H9 (cell line): ENCODE data around the gene B3GALT5. TPM values are rescaled to one million over a fixed set of nuclear protein-coding genes. Genes with fewer than 3 reads are reported as not detected.

Source experiments
- DNase-seq: peaks from one replicate; pipeline ENCODE4 v3.0.0-alpha.2; 2017
- H2AFZ ChIP-seq: one replicate; pipeline ENCODE4 v1.6.1; 2013; ENCODE audit warnings: mild to moderate bottlenecking, low read length, control low read depth, moderate library complexity
- H2AK5ac ChIP-seq: 2 replicates; pipeline ENCODE4 v1.6.1; 2013; ENCODE audit warnings: low read length, control low read depth, mixed read lengths; ENCODE audit not compliant: insufficient read length
- H2BK120ac ChIP-seq: one replicate; pipeline ENCODE4 v1.6.1; 2013; ENCODE audit warnings: low read depth, mild to moderate bottlenecking, low read length, control low read depth, inconsistent platforms; ENCODE audit not compliant: poor library complexity, severe bottlenecking
- H2BK12ac ChIP-seq: 2 replicates; pipeline ENCODE4 v1.6.1; 2013; ENCODE audit warnings: low read length, control low read depth, mixed read lengths, low read depth; ENCODE audit not compliant: insufficient read length
- H2BK15ac ChIP-seq: 2 replicates; pipeline ENCODE4 v1.6.1; 2013; ENCODE audit warnings: low read depth, low read length, control low read depth
- H2BK20ac ChIP-seq: one replicate; pipeline ENCODE4 v1.6.1; 2013; ENCODE audit warnings: low read depth, mild to moderate bottlenecking, low read length, control low read depth, inconsistent platforms; ENCODE audit not compliant: poor library complexity, severe bottlenecking
- H2BK5ac ChIP-seq: 2 replicates; pipeline ENCODE4 v1.6.1; 2013; ENCODE audit warnings: low read length, control low read depth, mixed read lengths; ENCODE audit not compliant: insufficient read length
- H3K14ac ChIP-seq: 2 replicates; pipeline ENCODE4 v1.6.1; 2013; ENCODE audit warnings: low read length, control low read depth; ENCODE audit not compliant: insufficient read depth
- H3K18ac ChIP-seq: 2 replicates; pipeline ENCODE4 v1.6.1; 2013; ENCODE audit warnings: low read depth, mild to moderate bottlenecking, mixed read lengths, low read length, control low read depth; ENCODE audit not compliant: insufficient read length
- H3K23ac ChIP-seq: 2 replicates; pipeline ENCODE4 v1.6.1; 2013; ENCODE audit warnings: low read length, control low read depth, mixed read lengths, low read depth; ENCODE audit not compliant: insufficient read length
- H3K23me2 ChIP-seq: 2 replicates; pipeline ENCODE4 v1.6.1; 2013; ENCODE audit warnings: low read depth, mild to moderate bottlenecking, mixed read lengths, low read length, control low read depth; ENCODE audit not compliant: insufficient read length, poor library complexity, severe bottlenecking
- H3K27ac ChIP-seq: 2 replicates; pipeline ENCODE4 v1.5.1; 2013; ENCODE audit warnings: low read length, control low read depth, mixed read lengths, low read depth; ENCODE audit not compliant: insufficient read length
- H3K27me3 ChIP-seq: 2 replicates; pipeline ENCODE4 v1.6.1; 2013; ENCODE audit warnings: low read length, control low read depth, inconsistent platforms; ENCODE audit not compliant: insufficient read depth
- H3K4ac ChIP-seq: 2 replicates; pipeline ENCODE4 v1.6.1; 2013; ENCODE audit warnings: low read depth, mild to moderate bottlenecking, control low read depth, inconsistent platforms, low read length, moderate library complexity
- H3K4me1 ChIP-seq: 2 replicates; pipeline ENCODE4 v1.6.1; 2013; ENCODE audit warnings: low read length, control low read depth, inconsistent platforms; ENCODE audit not compliant: insufficient read depth
- H3K4me2 ChIP-seq: 2 replicates; pipeline ENCODE4 v1.6.1; 2013; ENCODE audit warnings: low read length, control low read depth, mixed read lengths; ENCODE audit not compliant: insufficient read length, insufficient read depth
- H3K56ac ChIP-seq: 2 replicates; pipeline ENCODE4 v1.6.1; 2013; ENCODE audit warnings: low read depth, mild to moderate bottlenecking, mixed read lengths, low read length, control low read depth; ENCODE audit not compliant: insufficient read length
- H3K79me1 ChIP-seq: 2 replicates; pipeline ENCODE4 v1.6.1; 2013; ENCODE audit warnings: low read depth, mild to moderate bottlenecking, moderate library complexity, low read length, control low read depth, inconsistent platforms; ENCODE audit not compliant: insufficient read depth, poor library complexity, severe bottlenecking
- H3K79me2 ChIP-seq: 2 replicates; pipeline ENCODE4 v1.6.1; 2013; ENCODE audit warnings: low read length, control low read depth, inconsistent platforms; ENCODE audit not compliant: insufficient read depth
- H3K9ac ChIP-seq: 2 replicates; pipeline ENCODE4 v1.6.1; 2013; ENCODE audit warnings: low read length, control low read depth, mixed read lengths; ENCODE audit not compliant: insufficient read length; ENCODE audit errors: extremely low read depth
- H3K9me3 ChIP-seq: one replicate; pipeline ENCODE4 v1.6.1; 2013; ENCODE audit warnings: low read depth, low read length, inconsistent platforms; ENCODE audit not compliant: control insufficient read depth
- H3T11ph ChIP-seq: one replicate; pipeline ENCODE4 v1.6.1; 2013; ENCODE audit warnings: mild to moderate bottlenecking, low read length, control low read depth, inconsistent platforms
- H4K20me1 ChIP-seq: one replicate; pipeline ENCODE4 v1.6.1; 2013; ENCODE audit not compliant: control insufficient read depth, insufficient read length, insufficient read depth
- H4K5ac ChIP-seq: 2 replicates; pipeline ENCODE4 v1.6.1; 2013; ENCODE audit warnings: low read depth, mild to moderate bottlenecking, mixed read lengths, low read length, control low read depth; ENCODE audit not compliant: insufficient read length
- H4K8ac ChIP-seq: replicated peaks from 2 replicates; pipeline ENCODE4 v1.6.1; 2013; ENCODE audit warnings: low read length, control low read depth, mixed read lengths, low read depth; ENCODE audit not compliant: insufficient read length
- H4K91ac ChIP-seq: 2 replicates; pipeline ENCODE4 v1.6.1; 2013; ENCODE audit warnings: low read depth, mild to moderate bottlenecking, moderate library complexity, mixed read lengths, low read length, control low read depth; ENCODE audit not compliant: insufficient read length
- H3K27ac Mint-ChIP-seq, 3 experiments: 2 replicates in 2 of 3; 3 replicates in 1 of 3; pipeline ENCODE4 v1.8.0; 2020 to 2021; ENCODE audit warnings: mixed read lengths in 3 of 3, mild to moderate bottlenecking in 1 of 3, moderate library complexity in 1 of 3
- H3K27me3 Mint-ChIP-seq: 2 replicates; pipeline ENCODE4 v1.8.0; 2021; ENCODE audit warnings: low read depth, mild to moderate bottlenecking, moderate library complexity, mixed read lengths
- H3K36me3 Mint-ChIP-seq, 3 experiments: 2 replicates in 2 of 3; 3 replicates in 1 of 3; pipeline ENCODE4 v1.8.0; 2020 to 2021; ENCODE audit warnings: low read depth in 3 of 3, mixed read lengths in 3 of 3; ENCODE audit not compliant: insufficient read depth in 1 of 3
- H3K4me1 Mint-ChIP-seq, 2 experiments: 2 replicates each; pipeline ENCODE4 v1.8.0; 2020; ENCODE audit warnings: mixed read lengths in 2 of 2
- H3K4me3 Mint-ChIP-seq, 2 experiments: 2 replicates in 1 of 2; 3 replicates in 1 of 2; pipeline ENCODE4 v1.8.0; 2020 to 2021; ENCODE audit warnings: mild to moderate bottlenecking in 2 of 2, mixed read lengths in 2 of 2, moderate library complexity in 1 of 2
- H3K9me3 Mint-ChIP-seq, 2 experiments: 2 replicates in 1 of 2; 3 replicates in 1 of 2; pipeline ENCODE4 v1.8.0; 2020; ENCODE audit warnings: mild to moderate bottlenecking in 2 of 2, mixed read lengths in 2 of 2, moderate library complexity in 1 of 2
- CTCF ChIP-seq: fragments of 200-600 bp; sonication (generic); conservative IDR thresholded peaks from 3 replicates; pipeline ENCODE4 v1.8.0; 2021; ENCODE audit warnings: antibody characterized with exemption, mild to moderate bottlenecking
- WGBS: extraction: QIAGEN DNeasy Blood & Tissue Kit; methylation state at CpG from one replicate; pipeline ENCODE4 v1.1.7; 2013; ENCODE audit warnings: missing lambda C conversion rate, low lambda C conversion rate, mixed read lengths; ENCODE audit not compliant: insufficient read length; ENCODE audit errors: extremely low coverage; 5-methylcytosine and 5-hydroxymethylcytosine counted together
- total RNA-seq: library from RNA; stranded (reverse); gene quantifications from 2 replicates; pipeline ENCODE4 v1.2.1, GENCODE V29; 2021

Gene B3GALT5
- total RNA-seq, 1 experiment from 2014 or later, result 24.7 TPM

- Histone ChIP-seq H3K27ac (no peak overlapping the region), H2AFZ (no peak overlapping the region), H2BK5ac (no peak overlapping the region), H3K14ac (no peak overlapping the region), H3K27me3 (no peaks in the 10 kb centered on the region), H4K5ac (no peak overlapping the region), H3K18ac (no peak overlapping the region), H3T11ph (no peak overlapping the region), H4K20me1 (no peaks in the 10 kb centered on the region), H4K91ac (no peak overlapping the region), H4K8ac (no peak overlapping the region), H2BK15ac (no peak overlapping the region), H2BK12ac (no peak overlapping the region), H2BK20ac (no peak overlapping the region), H3K4ac (no peak overlapping the region), H3K4me2 (no peak overlapping the region), H2BK120ac (no peak overlapping the region), H3K9ac (no peak overlapping the region), H3K23me2 (no peaks in the 10 kb centered on the region), H3K56ac (no peak overlapping the region), H3K79me2 (no peaks in the 10 kb centered on the region), H3K4me1 (peaks cover 4% of the 10 kb centered on the region; the same call in 1 of the 2 replicates), H3K23ac (no peak overlapping the region), H2AK5ac (no peak overlapping the region), H3K9me3 (no peaks in the 10 kb centered on the region), H3K79me1 (no peaks in the 10 kb centered on the region)
- no peak overlapping the region for H3K27ac Mint-ChIP-seq
- H3K9me3 Mint-ChIP-seq, result peaks cover 0 to 4% of the 10 kb centered on the region in 2 experiments; a peak in 3 of 5 replicates
- WGBS, result no CpG with 5 or more reads among the region's 16 CpGs
- H3K27me3 Mint-ChIP-seq, result no peaks in the 10 kb centered on the region
- TF ChIP-seq CTCF, result no peak
- DNase-seq, result no peak
- H3K36me3 Mint-ChIP-seq, result peaks cover 0 to 9% (median 4%) of the 10 kb centered on the region in 3 experiments; a peak in 4 of 7 replicates
- H3K4me1 Mint-ChIP-seq, result peaks cover 14 to 29% of the 10 kb centered on the region in 2 experiments
- no peak overlapping the region for H3K4me3 Mint-ChIP-seq
These were observed 32.9 kb upstream of the B3GALT5 start for GRCh38 chr21:39579734-39580332.
